Glutamatergic neuron (in vitro differentiated cells): ENCODE measurements around the gene CD47. TPM values are rescaled to one million over a fixed set of nuclear protein-coding genes. Genes with fewer than 3 reads are reported as not detected.

Experiments used
- DNase-seq: peaks from one replicate; pipeline ENCODE4 v3.0.0; 2022
- H3K27ac Mint-ChIP-seq: one replicate; pipeline ENCODE4 v1.8.0; 2020; ENCODE audit warnings: mild to moderate bottlenecking, mixed read lengths, inconsistent platforms; ENCODE audit not compliant: unreplicated experiment
- H3K27me3 Mint-ChIP-seq: one replicate; pipeline ENCODE4 v1.8.0; 2020; ENCODE audit warnings: mild to moderate bottlenecking, moderate library complexity, mixed read lengths, inconsistent platforms; ENCODE audit not compliant: unreplicated experiment
- H3K36me3 Mint-ChIP-seq: one replicate; pipeline ENCODE4 v1.8.0; 2020; ENCODE audit warnings: mild to moderate bottlenecking, mixed read lengths, inconsistent platforms; ENCODE audit not compliant: unreplicated experiment
- H3K4me1 Mint-ChIP-seq: one replicate; pipeline ENCODE4 v1.8.0; 2020; ENCODE audit warnings: mild to moderate bottlenecking, low read depth, mixed read lengths, inconsistent platforms; ENCODE audit not compliant: unreplicated experiment
- H3K4me3 Mint-ChIP-seq: one replicate; pipeline ENCODE4 v1.8.0; 2020; ENCODE audit warnings: mild to moderate bottlenecking, mixed read lengths, inconsistent platforms; ENCODE audit not compliant: unreplicated experiment
- H3K9me3 Mint-ChIP-seq: one replicate; pipeline ENCODE4 v1.8.0; 2020; ENCODE audit warnings: mild to moderate bottlenecking, moderate library complexity, mixed read lengths, inconsistent platforms; ENCODE audit not compliant: unreplicated experiment
- long read RNA-seq: library from polyadenylated mRNA; unstranded; transcript quantifications from one replicate; pipeline ENCODE4 v2.0.0, GENCODE V29; 2020; ENCODE audit not compliant: unreplicated experiment
- total RNA-seq: library from RNA; stranded (reverse); fragmentation: NEBNext Ultra II Directional; extraction: Animal tissue kit (Norgen Biotek cat#: 25700); gene quantifications from one replicate; pipeline ENCODE4 v1.2.1, GENCODE V29; 2021; ENCODE audit not compliant: unreplicated experiment
- TF ChIP-seq, protein P1 (sequence below): fragments of 200-600 bp; sonication (generic); IDR thresholded peaks from one replicate; pipeline ENCODE4 v1.5.0; 2021; ENCODE audit not compliant: partially characterized antibody, unreplicated experiment

CD47 gene
- 507 TPM for total RNA-seq
- long read RNA-seq, full-length matches to known transcripts, result 196 of 286 reads
- long read RNA-seq, partial matches to known transcripts, result 16 of 286 reads
- long read RNA-seq, other reads (novel, unspliced or antisense), result 74 of 286 reads

DNA sequence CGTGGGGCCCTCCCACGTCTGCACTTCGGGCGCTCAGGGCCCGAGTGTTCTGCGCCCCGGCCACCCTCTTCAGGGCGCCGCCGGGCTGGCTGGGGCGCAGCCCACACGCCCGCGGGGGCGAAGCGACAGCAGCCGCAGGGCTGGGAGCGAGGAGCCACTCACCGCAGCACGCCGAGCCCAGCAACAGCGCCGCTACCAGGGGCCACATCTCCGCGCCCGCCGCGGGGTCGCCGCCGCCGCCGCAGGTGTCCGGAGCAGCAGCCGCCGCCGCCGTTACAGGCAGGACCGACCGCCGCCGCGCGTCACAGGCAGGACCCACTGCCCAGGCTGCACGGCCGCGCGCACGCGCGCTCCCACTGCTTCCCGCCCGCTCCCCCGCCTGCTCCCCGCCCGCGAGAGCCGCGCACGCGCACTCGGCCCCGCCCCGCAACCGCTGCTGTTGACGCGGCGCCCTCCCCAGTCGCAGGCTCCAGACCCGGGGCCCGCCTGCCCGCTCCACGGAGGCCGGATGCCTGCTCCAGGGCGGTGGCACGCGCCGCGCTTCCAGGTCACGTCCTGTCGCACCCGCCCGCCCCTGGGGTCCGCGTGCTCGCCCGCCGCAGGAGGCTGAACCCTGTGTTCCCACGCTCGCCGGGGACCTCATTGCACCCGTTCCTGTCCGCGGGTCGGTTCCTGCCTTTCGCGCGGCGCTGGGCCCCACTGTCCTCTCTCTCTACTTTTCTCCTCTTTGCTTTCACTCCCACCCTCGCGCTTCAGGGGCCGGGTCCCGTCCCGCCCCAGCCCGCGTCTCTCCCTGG lies at the start of gene CD47:
Gene CD47 (minus strand): TSS at position 331 of the 797 bp plus-strand sequence. CDS start 123 bp downstream, at position 208.
- H3K27me3 Mint-ChIP-seq, result peaks cover 15% of the 10 kb centered on the region
- DNase-seq, result peak; percentile 97
- peak within 1 kb of the TSS; percentile 90 for H3K27ac Mint-ChIP-seq
- peak within 1 kb of the TSS; percentile 91 for H3K4me3 Mint-ChIP-seq
- TF ChIP-seq, protein P1, sequence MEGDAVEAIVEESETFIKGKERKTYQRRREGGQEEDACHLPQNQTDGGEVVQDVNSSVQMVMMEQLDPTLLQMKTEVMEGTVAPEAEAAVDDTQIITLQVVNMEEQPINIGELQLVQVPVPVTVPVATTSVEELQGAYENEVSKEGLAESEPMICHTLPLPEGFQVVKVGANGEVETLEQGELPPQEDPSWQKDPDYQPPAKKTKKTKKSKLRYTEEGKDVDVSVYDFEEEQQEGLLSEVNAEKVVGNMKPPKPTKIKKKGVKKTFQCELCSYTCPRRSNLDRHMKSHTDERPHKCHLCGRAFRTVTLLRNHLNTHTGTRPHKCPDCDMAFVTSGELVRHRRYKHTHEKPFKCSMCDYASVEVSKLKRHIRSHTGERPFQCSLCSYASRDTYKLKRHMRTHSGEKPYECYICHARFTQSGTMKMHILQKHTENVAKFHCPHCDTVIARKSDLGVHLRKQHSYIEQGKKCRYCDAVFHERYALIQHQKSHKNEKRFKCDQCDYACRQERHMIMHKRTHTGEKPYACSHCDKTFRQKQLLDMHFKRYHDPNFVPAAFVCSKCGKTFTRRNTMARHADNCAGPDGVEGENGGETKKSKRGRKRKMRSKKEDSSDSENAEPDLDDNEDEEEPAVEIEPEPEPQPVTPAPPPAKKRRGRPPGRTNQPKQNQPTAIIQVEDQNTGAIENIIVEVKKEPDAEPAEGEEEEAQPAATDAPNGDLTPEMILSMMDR, result no peak
- H3K36me3 Mint-ChIP-seq, result peaks cover 3% of the 10 kb centered on the region
- peaks cover 16% of the 10 kb centered on the region for H3K9me3 Mint-ChIP-seq
- H3K4me1 Mint-ChIP-seq, result peaks cover 19% of the 10 kb centered on the region

DNA sequence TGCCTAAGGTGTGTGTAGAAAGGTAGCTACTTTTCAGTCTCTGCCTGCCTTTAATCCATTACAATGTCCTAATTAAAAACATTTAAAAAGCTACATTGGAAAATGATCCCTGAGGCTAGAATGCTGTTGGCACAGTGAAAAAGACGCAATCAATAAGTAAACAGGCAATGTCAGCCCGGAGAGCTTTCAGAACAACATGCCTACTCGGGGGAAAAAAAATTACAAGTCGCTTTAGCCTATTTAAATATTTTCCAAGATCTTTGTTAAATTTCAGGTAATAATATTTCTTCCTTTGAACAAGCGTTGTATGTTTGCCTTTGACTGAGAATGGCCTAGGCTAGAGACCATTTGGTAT lies 46.6 kb upstream of the CD47 start:
- TF ChIP-seq, protein P1, result no peak
- H3K27me3 Mint-ChIP-seq, result no peaks in the 10 kb centered on the region
- H3K27ac Mint-ChIP-seq, result no peak overlapping the region
- no peak overlapping the region for H3K4me3 Mint-ChIP-seq
- H3K9me3 Mint-ChIP-seq, result peaks cover 1% of the 10 kb centered on the region
- no peaks in the 10 kb centered on the region for H3K4me1 Mint-ChIP-seq
- H3K36me3 Mint-ChIP-seq, result no peaks in the 10 kb centered on the region
- no peak for DNase-seq

DNA sequence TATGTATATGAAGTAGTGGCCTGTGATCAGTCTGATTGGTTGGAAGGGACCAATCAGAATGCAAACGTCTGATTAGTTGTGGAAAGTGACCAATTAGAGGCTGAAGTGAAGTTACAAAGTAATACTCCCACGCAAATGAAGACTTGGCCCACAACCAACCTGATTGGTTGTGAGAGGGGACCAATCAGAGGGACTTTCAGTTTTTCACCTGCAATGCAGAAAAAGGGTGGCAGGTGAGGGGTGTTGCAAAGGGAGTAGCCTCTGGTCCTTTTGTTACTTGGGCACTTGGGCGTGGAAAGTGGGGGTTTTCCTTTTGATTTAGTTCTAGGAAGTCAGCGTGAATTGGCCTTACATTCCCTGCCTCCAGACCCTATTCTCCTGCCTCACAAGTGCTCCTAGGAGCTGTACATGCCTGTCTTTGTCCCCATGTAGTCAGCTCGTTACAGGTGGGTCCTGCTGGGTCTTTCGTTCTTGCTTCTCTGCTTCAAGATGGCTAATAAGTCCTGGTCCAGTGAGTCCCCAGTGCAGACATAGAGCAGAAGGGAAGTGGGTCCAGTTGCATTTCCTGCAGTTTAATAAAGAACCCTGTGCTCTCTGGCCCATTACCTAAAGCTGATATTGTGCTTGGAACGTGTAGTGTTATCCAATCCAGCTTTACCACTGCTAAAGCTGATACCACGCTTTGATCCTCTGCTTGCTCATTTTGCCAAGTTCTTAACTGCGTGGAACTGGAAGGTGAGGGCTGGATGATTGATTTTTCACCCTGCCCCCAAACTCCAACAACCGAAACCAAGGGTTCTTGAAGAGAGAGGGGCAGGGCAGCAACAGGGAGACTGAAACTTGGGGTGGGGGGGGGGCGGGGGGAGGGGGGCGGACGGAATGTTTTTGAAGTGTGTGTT lies 46.0 kb upstream of the CD47 start:
- H3K27ac Mint-ChIP-seq, result no peak overlapping the region
- H3K4me3 Mint-ChIP-seq, result no peak overlapping the region
- TF ChIP-seq, protein P1, result no peak
- DNase-seq, result no peak
- peaks cover 1% of the 10 kb centered on the region for H3K9me3 Mint-ChIP-seq
- no peaks in the 10 kb centered on the region for H3K27me3 Mint-ChIP-seq
- no peaks in the 10 kb centered on the region for H3K36me3 Mint-ChIP-seq
- no peaks in the 10 kb centered on the region for H3K4me1 Mint-ChIP-seq

DNA sequence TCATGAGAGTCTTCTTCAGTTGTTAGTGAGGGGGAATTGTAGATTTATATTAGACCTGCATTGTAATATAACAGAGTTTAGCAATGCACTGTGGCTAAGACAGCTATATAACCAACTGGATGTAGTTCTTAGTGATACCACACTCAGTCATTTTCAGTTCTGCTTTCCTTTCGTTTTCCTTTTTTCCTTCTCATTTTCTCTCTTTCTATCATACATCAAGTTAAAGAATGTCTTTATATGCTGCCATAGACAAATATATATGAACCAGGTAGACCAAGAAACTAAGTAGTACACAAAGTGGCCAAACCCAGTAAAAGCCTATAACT lies 43.7 kb upstream of the CD47 start:
- no peak for DNase-seq
- TF ChIP-seq, protein P1, result no peak
- no peaks in the 10 kb centered on the region for H3K27me3 Mint-ChIP-seq
- peaks cover under 1% of the 10 kb centered on the region for H3K9me3 Mint-ChIP-seq
- H3K4me1 Mint-ChIP-seq, result no peaks in the 10 kb centered on the region
- H3K27ac Mint-ChIP-seq, result no peak overlapping the region
- H3K4me3 Mint-ChIP-seq, result no peak overlapping the region
- no peaks in the 10 kb centered on the region for H3K36me3 Mint-ChIP-seq
